ENCODE measurements around the gene CLK2.

DNA sequence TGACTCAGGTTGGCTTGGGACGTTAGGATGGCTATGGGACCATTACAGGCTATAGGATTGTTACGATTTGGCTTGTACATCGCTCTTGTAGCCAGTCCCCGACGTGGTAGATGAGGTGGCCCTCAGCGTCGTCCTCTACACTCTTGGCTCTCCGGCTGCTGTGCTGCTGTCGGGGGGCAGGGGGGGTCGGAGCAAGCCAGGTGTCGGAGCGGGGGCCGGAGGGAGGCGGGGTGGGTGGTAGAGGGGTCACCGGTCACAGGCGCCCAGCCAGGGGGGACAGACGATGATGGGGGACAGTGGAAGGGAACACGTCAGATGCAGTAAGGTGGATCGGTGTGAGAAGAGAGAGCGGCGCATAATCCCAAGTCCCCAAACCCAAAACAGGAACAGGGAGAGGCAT lies 4.7 kb downstream of the CLK2 start:
- TF ChIP-seq CTCF (conservative IDR thresholded peaks at IDR 0.05) (no peak), EZH2 (IDR thresholded peaks at IDR 0.05; ENCODE audit: low read depth) (no peak)
